GM19468 (cell line): ENCODE data around the gene ITGA3.

Source experiments
- ATAC-seq: cut with Tn5 transposase; IDR thresholded peaks from one replicate; pipeline ENCODE4 v1.9.1; 2021; ENCODE audit warnings: mild to moderate bottlenecking, moderate library complexity, moderate number of reproducible peaks; ENCODE audit not compliant: unreplicated experiment; ENCODE audit errors: extremely low read depth

ITGA3 gene

DNA sequence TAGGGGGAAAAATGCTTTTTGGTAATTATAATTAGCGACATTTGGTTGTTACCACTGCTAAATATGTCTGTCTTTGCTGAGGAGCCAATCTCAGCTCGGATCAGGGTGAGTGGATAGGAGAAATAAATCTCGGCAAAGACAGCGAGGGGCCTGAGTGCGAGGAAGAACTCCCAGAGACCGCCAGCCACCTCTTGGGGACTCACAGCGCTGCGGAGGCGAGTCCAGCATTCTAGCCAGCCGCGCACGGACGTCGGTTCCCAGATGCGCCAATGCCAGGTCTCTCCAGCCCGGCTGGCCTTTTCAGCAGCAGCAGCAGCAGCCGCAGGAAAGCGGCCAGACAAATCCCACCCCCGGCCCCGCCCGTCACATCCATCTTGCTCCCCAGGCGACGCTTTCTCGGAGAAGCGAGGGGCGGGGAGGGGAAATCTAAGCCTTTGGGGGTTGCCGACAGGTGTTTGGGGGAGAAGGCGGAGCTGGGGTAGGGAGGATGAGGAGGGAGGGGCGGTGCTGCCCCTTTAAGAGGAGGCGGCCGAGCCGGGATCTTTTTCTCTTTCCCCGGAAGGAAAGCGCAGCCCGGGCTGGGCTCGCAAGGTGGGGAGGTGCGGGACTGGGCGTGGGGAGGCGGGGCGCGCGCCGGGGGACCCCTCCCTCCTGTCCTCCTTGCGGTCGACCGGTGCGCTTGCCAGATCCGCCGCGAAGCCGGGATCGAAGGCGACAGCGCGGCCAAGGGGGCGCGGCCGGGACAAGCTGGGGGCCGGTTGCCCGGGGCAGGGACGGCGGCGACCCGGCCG, at the start of gene ITGA3:
Gene ITGA3 (plus strand): TSS at position 685 of the 791 bp plus-strand sequence. CDS start 330 bp downstream, outside the sequence.
- ATAC-seq = no peak

DNA sequence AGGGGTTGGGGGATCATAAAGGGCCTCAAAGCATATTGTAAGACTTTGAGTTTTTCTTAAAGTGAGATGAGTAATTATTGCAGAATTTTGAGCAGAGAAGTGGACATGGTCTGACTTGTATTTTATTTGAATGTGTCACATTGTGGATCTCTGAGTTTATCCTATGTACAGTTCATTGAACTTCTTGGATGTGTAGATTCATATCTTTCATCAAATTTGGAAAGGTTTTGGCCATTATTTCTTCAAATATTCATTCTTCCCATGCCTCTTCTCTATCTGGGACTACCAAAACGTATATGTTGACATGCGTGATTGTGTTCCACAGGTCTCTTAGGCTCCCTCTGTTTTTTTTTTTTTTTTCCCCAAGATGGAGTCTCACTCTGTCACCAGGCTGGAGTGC, 46.6 kb upstream of the ITGA3 start:
- no peak for ATAC-seq

DNA sequence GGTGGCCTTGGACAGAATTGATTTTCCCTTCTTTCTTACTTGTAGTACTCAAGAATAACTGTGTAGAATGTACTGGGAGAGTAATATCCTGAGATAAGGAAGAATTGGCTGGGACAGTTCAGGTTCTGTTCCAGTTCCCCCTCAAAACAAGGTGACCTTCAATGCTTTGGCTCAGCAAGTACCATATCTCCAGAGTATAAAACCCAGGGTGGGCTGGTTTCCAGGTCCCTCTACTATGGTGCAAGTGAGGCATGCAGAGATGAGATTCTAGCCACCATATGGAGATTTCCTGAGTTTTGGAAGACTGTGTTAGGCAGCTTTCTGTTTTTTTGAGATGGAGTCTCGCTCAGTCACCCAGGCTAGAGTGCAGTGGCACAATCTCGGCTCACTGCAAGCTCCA, 42.8 kb upstream of the ITGA3 start:
- ATAC-seq = no peak

DNA sequence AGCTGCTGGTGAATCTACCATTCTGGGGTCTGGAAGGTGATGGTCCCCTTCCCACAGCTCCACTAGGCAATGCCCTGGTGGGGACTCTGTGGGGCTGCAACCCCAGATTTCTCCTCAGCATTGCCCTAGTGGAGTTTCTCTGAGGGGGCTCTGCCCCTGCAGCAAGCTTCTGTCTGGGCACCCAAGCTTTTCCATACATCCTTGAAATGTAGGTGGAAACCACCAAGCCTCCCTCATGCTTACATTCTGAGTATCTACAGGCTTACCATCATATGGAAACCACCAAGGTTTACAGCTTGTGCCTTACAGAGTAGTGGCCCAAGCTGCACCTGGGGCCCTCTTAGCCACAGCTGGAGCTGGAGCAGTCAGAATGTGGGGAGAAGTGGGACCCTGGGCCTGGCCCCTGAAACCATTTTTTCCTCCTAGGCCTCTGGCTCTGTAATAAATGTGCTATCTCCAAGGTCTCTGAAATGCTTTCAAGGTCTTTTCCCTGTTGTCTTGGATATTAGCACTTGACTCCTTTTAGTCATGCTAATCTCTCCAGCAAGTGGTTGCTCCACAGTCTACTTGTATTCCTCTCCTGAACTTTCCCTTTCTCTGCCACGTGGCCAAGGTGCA, 41.3 kb upstream of the ITGA3 start:
- ATAC-seq = no peak

DNA sequence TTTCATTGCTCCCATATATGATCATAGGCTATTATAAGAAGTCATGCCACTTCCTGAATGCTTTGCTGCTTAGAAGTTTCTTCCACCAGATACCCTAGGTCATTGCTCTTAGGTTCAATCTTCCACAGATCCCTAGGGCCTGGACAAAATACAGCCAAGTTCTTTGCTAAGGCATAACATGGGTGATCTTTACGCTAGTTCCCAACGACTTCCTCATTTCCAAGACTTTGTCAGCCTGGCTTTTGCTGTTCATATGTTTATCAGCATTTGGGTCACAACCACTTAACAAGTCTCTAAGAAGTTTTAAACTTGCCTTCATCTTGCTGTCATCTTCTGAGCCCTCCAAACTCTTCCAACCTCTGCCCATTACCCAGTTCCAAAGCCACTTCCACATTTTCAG, 40.8 kb upstream of the ITGA3 start:
- no peak for ATAC-seq

DNA sequence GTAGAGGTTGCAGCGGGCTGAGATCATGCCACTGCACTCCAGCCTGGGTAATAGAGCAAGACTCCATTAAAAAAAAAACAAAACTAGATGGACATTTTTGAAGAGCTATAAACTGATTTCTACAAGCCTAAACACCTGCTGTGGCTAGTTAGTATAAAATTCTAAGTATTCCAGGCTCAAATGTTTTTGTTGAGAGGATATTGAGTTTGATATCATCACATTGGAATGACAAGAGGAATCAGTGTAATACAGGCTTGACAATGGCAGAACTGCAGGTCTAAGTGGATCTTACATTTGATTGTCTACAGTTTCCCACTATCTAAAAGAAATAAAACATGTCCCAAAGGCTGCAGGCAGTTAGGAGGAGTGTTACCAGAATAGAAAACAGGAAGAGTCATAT, 37.0 kb upstream of the ITGA3 start:
- no peak for ATAC-seq

DNA sequence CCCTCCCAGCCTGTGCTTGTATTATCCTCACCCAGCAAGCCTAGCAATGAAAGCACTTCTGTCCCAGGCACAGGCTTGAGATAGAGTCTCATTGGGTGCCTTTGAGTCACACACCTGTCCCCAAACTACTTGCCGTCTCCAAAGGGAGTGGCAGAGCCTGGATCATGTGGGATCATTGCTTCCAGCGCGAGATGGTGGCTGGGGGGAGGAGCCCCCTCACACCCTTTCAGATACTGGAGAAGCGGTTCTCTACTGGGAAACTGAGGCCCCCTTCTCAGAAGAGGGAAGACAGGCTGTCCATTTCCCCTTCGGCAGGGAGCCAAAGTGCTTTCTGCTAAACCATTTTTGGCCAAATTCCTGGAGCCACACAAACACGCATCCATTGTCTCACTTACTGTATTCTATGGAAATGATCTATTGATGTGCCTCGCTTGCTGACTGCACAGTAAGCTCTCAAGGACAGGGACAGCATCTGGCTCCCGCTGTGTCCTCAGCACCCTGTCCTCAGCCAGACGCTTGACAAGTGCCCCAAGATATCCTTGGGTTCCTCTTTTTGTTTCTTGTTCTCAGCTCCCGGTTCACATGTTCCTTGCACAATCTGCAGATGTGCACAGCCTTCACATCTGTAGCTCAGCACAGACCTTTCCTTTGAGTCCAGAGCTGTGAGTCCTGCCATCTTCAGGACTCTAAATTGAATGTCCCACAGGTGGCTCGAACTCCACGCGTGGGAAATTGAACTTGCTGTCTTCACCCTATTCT, 34.9 kb upstream of the ITGA3 start:
- ATAC-seq = no peak

DNA sequence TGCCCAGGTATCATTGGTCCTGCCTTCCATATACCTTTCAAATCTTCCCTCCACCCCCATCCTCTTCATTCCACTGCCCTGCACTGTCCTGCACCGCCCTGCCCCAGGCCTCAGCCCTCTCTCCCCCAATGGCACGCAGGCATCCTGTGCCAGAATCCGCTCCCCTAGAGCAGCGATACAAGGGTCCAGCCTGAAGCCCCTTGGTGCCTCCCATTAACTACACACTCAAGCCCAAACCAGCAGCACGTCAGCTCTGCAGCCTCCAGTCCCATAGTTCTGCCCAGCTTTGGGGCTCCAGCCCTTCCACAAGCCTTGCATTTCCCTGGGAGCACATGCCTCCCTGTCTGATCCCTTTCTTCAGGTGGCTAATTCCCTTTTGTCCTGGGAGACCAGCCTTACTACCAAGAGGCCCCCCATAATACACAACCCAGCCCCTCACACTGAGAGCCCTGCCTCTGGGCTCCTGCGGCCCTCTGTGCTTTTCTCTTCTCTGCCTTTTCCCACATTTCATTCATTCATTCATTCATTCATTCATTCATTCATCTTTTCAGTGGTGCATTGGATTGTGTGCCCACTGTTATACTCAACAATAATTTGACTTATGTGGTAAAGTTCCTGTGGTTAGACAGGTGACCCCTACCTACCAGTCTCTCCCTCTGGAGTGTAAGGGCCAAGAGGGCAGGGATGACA, 34.1 kb upstream of the ITGA3 start:
- no peak for ATAC-seq

DNA sequence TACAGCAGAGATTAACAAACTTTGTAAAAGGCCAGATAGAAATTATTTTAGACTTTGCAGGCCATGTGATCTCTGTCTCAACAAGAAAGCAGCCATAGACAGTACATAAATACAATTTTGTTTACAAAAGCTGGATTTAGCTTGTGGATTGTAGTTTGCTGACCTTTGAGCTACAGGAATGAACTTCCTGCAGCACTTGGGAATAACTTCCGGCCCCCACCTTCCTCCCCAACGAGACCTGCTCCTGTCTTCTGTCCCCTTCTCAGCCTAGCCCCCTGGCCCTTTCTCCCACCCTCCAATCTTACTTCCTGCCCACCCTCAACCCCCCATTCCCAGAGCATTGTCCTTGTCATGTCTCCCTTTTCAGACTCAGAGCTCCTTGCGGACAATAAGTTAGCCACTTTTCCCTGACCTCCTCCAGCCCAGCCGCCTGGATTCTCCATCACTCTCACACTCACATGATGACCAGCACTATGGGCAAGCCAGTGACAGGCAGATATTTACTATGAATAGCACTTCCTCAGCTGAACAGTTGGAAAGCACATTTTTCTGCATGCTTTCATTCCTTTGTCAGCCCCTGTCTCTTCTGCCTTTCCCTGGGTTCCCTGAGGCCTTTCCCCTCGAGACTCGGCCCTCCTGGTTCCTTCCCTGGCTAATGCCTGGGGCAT, 33.3 kb upstream of the ITGA3 start:
- ATAC-seq = no peak

DNA sequence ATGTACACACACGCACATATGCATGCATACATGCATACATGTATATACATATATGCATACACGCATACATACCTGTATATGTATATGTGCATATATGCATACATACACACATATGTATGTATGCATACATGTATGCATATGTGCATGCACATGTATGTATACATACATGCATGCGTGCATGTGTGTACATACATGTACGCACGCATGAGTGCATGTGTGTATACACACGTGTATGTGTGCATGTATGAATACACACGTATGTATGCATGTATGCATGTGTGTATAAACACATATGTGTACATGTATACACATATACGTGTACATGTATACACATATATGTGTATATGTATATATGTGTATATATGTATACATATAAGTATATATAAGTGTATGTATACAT, 32.4 kb upstream of the ITGA3 start:
- no peak for ATAC-seq

DNA sequence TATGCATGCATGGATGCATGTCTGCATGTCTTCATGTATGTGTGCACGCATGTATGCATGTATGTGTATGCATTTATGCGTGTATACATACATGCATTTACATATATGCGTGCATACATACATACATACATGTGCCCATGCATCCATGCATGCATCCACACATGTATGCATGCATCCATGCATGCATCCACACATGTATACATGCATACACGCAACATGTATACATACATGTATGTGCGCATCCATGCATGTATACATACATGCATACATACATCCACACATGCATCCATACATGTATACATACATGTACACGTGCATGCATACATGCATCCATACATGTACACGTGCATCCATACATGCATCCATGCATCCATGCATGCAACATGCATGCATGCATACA, 31.1 kb upstream of the ITGA3 start:
- no peak for ATAC-seq

DNA sequence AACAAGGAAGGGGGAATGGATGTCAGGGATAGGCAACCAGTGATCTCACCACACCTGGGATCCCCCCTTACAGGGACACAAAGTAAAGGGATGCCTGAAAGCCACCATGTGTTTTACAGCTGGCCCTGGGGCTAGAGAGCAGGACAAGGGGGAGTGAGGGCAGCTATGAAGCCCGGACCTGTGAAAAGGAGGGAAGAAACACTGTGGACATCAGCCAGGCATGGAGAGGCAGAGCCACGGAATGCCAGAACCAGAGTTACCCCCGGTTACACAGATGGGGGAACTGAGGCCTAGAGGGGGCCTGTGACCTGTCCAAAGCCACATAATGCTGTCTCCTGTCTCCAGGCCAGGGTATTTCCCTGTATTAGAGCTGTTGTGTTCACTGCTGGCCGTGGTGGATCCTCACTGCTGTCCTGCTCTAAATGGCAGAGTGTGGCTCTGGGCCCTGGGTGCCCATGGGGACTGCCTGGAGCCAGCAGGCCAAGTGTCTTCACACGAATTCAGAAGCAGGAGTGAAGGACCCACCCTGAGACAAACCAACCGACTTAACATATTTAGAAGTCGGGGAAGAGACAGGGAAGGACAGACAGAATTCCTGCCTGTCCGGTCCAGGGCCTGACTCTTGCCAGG, 29.7 kb upstream of the ITGA3 start:
- no peak for ATAC-seq

DNA sequence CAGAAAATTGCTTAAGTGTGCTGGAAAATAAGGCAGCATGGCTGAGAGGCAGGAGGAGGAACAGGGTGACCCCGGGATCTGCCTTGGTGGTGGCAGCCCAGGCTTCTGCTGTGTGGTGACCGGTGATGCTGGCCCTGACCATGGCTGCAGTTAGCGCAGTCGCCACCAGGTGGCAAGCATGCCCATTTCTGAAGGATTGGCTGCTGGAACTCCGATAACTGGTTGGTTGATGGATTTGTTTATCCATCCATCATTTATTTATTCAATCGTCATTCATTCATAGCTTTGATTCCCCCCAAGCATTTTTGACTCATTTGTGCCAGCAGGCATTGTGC, 29.1 kb upstream of the ITGA3 start:
- no peak for ATAC-seq

DNA sequence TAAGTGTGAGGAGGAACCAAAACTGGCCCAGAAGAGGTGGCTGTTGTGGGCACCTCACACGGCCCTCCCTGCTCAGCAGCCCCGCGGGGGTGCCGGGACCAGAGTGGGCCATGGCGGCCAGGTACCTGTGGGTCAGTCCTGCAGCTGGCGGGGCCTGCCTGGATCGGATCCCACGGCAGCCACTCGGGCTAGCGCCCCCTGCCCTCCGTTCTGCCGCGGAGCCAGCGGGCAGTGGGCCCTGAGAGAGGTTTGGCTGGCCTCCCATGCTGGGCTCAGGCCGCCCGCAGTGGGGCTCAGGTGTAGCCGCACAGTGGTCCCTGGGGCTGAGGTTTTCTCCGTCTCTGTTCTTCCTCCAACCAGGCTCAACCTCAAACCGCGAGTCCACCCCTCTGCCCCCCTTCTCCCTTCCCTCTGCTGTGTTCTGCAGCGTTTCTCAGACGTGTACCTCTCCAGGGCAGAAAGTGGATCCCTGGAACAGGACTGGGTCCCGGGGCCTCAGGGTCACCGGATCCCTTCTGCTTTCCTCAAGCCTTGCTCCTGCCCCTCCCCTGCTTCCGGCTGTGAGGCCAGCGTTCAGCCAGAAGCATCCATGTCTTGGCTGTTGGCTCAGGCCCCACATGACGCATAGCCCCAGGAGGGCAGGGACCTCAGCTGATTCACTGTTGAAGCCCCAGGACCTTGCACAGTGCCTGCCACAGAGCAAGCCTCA, 28.6 kb upstream of the ITGA3 start:
- no peak for ATAC-seq

DNA sequence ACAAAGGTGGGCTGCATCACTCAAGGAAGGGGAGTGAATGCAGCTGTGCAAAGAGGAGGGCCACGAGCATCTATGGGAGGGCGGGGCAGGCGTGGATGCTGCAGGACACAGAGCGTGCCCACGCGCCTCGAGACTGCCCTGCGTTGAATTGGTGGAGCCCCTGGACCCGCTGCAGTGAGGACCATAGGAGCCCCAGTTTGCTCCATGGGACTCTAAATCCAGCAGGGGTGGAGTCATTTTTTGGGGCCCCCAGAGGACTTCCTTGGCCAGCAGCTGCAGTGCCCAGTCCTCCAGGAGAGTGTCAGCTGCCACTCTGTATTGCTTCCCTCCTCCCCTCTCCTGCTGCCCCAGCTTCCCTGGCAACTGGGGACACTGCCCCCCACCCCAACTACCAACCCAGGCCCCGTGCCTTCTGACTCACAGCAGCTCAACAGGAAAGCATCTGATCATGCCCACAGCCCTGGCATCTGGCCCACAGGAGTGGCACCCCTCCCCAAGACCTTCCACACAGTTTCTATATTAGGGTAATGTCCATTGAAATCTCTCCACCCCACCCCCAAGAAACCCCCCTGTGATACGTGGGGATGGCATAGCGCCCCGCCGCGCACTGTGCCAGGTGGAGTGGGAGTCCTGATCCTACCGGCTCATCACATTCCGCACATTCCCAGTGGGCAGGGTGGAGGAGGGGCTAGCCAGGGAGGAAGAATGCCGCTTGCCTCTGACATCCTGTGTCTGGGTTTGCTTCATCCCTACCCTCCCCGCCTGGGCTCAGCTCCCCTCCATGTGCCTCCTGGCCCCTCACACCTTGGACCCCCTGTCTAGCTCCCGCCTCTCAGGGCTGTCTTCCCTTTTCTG, 27.8 kb upstream of the ITGA3 start:
- ATAC-seq = no peak

DNA sequence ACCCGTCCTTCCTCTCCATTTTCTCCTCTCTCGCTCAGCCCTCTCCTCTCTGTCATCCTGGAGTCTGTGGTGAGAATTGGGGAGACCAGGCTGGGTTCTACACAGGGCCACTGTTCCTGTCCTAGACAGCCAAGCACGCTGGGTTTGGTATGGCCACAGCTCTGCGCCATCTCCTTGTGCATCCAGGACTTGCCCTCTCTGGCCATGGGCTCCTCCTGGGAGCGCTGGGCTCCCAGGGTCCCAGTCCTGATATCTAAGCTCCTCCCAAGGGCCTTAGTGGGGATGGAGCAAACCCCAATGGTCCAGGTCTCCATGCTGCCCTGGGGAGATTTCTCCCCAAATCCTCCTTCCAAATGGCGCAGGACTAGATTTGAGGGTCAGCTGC, 27.2 kb upstream of the ITGA3 start:
- no peak for ATAC-seq

DNA sequence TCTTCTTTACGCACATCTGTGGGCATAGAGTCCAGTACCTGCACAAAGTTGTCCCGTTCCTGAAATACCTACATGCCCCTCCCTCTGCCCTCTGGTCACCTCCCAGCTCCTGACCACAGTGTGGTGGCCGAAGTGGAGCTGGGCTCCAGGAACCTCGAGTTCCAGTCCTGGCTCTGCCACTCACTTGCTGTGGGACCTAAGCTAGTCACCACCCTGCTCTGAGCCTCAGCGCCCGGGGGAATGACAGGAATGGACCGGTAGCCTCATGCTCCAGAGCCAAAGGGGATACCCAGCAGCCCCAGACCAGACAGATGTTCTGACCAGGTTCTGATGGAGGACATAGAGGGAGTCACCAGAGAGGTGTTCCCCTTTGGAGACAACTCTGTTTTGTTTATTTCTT, 26.7 kb upstream of the ITGA3 start:
- ATAC-seq = no peak

DNA sequence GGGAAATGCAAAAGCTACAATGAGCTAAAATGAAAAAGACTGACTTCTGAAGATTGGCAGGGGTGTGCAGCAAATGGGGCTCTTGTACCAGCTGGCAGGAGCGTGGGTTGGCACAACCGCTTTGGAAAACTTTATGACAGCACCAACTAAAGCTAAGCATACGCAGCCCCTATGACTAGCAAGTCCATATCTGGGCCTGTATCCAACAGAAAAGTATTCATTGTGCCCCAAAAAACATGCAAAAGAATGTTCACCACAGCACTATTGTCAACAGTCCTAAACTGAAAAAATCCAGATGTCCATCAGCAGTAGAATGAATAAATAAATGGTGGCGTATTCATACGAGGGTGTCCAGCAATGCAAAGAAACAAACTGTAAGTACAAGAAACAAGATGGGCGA, 22.6 kb upstream of the ITGA3 start:
- ATAC-seq = no peak
